HepG2 (cell line): Measurements from ENCODE around the gene AXIN2. TPM values are rescaled to one million over a fixed set of nuclear protein-coding genes. Genes with fewer than 3 reads are reported as not detected.
"Not testable (repeated sequence)": the region's sequence is repeated elsewhere in the genome, so short reads cannot be mapped to it uniquely, and the experiment has no call there.

Source experiments
- ATAC-seq: fragments of 200-7000 bp; cut with Tn5 transposase; 3 replicates; pipeline ENCODE4 v1.9.1; 2020; ENCODE audit warnings: mild to moderate bottlenecking, moderate library complexity
- BruUV-seq: library from RNA; stranded (reverse); fragments of 400-500 nt; replicated peaks from 2 replicates; lab custom pipeline; 2021; lab: Mats Ljungman, UMichigan
- CTCF ChIA-PET: fragments of 300-600 bp; formaldehyde crosslinking; extraction: SDS; loops from one replicate; lab custom pipeline; 2021; ENCODE audit warnings: low total read pairs, inconsistent platforms, low intra/inter-chr PET ratio; lab: Yijun Ruan, JAX
- POLR2A ChIA-PET: fragments of 350-600 bp; sonication (Branson Sonifier 250); formaldehyde crosslinking; loops from one replicate; lab custom pipeline; 2020; ENCODE audit warnings: antibody characterized with exemption, inconsistent platforms; lab: Yijun Ruan, JAX
- DNase-seq: peaks from one replicate; pipeline ENCODE4 v3.0.0-alpha.2; 2015; ENCODE audit warnings: low spot score
- FAIRE-seq: peaks from 3 replicates; lab custom pipeline; 2011; peaks lifted over from hg19 to GRCh38; lab: Jason Lieb, UNC
- H2AFZ ChIP-seq: one replicate; pipeline ENCODE4 v1.6.1; 2011; ENCODE audit warnings: low read length, inconsistent platforms
- H3K27ac ChIP-seq: fragments of 300-600 bp; 3 replicates; pipeline ENCODE4 v1.8.0; 2011; ENCODE audit warnings: mixed run types, mild to moderate bottlenecking, mixed read lengths, low read length, inconsistent platforms; ENCODE audit not compliant: insufficient read depth; ENCODE audit errors: extremely low read length
- H3K27me3 ChIP-seq, 2 experiments: fragments of 200-600 bp in 1 of 2; 2 replicates in 1 of 2; 3 replicates in 1 of 2; pipeline versions ENCODE4 v1.6.0 to v1.8.0; 2011; ENCODE audit warnings: low read length in 2 of 2, mild to moderate bottlenecking in 2 of 2, moderate library complexity in 2 of 2, inconsistent platforms in 1 of 2; ENCODE audit not compliant: insufficient read depth in 2 of 2, control insufficient read depth in 1 of 2
- H3K36me3 ChIP-seq, 2 experiments: fragments of 200-600 bp in 1 of 2; replicated peaks in 1 of 2; 2 replicates in 1 of 2; 3 replicates in 1 of 2; pipeline versions ENCODE4 v1.5.1 to v1.8.0; 2011; ENCODE audit warnings: low read length in 2 of 2, inconsistent platforms in 1 of 2; ENCODE audit not compliant: insufficient read depth in 2 of 2, control insufficient read depth in 1 of 2
- H3K4me1 ChIP-seq: 2 replicates; pipeline ENCODE4 v1.5.1; 2012; ENCODE audit warnings: low read length, inconsistent platforms; ENCODE audit not compliant: insufficient read depth
- H3K4me2 ChIP-seq: 2 replicates; pipeline ENCODE4 v1.6.0; 2011; ENCODE audit warnings: low read depth, low read length, inconsistent platforms
- H3K4me3 ChIP-seq, 3 experiments: fragments of 200-600 bp in 1 of 3; sonication (generic), shearing (Covaris generic) in 1 of 3; replicated peaks in 1 of 3; 2 replicates each; pipeline ENCODE4 v1.5.1; 2011 to 2016; ENCODE audit warnings: low read length in 3 of 3, inconsistent platforms in 2 of 3, low read depth in 2 of 3, mild to moderate bottlenecking in 2 of 3, control low read depth in 1 of 3, mixed read lengths in 1 of 3; ENCODE audit not compliant: insufficient read depth in 1 of 3
- H3K79me2 ChIP-seq: one replicate; pipeline ENCODE4 v1.6.1; 2011; ENCODE audit warnings: low read length, inconsistent platforms; ENCODE audit not compliant: insufficient read depth
- H3K9ac ChIP-seq: 2 replicates; pipeline ENCODE4 v1.6.0; 2011; ENCODE audit warnings: mild to moderate bottlenecking, low read depth, low read length, inconsistent platforms; ENCODE audit not compliant: insufficient read depth
- H3K9me3 ChIP-seq: 2 replicates; pipeline ENCODE4 v1.5.1; 2012; ENCODE audit warnings: mild to moderate bottlenecking, low read length
- H4K20me1 ChIP-seq: 2 replicates; pipeline ENCODE4 v1.6.0; 2011; ENCODE audit warnings: inconsistent platforms, mild to moderate bottlenecking, low read length, moderate library complexity; ENCODE audit not compliant: insufficient read depth
- ARNT2 ChIP-seq: sonication (generic); formaldehyde crosslinking; IDR thresholded peaks from 2 replicates; pipeline ENCODE4 v1.8.0; 2022; ENCODE audit warnings: mild to moderate bottlenecking, low read depth, missing genetic modification reagents, moderate library complexity
- BHLHE40 ChIP-seq: IDR thresholded peaks from 2 replicates; pipeline ENCODE4 v1.6.1; 2011; ENCODE audit warnings: low read length, improper control_type of control experiment
- CBX1 ChIP-seq: IDR thresholded peaks from one replicate; pipeline ENCODE4 v1.6.1; 2016; ENCODE audit warnings: antibody characterized with exemption, low read depth
- CBX5 ChIP-seq: sonication (generic); formaldehyde crosslinking; IDR thresholded peaks from 2 replicates; pipeline ENCODE4 v1.4.0; 2020; ENCODE audit warnings: missing genetic modification reagents, borderline replicate concordance
- FOXK2 ChIP-seq: fragments of 450-650 bp; IDR thresholded peaks from 2 replicates; pipeline ENCODE4 v1.6.1; 2016
- ISL2 ChIP-seq: sonication (generic); formaldehyde crosslinking; IDR thresholded peaks from 2 replicates; pipeline ENCODE4 v1.5.0; 2020; ENCODE audit warnings: missing genetic modification reagents
- LRRFIP1 ChIP-seq: sonication (generic); formaldehyde crosslinking; conservative IDR thresholded peaks from 2 replicates; pipeline ENCODE4 v1.4.0; 2020; ENCODE audit warnings: missing genetic modification reagents
- POLR2AphosphoS2 ChIP-seq: IDR thresholded peaks from 2 replicates; pipeline ENCODE4 v1.6.1; 2011; ENCODE audit warnings: low read depth, low read length, improper control_type of control experiment
- SRSF4 ChIP-seq: fragments of 200-400 bp; formaldehyde crosslinking; IDR thresholded peaks from one replicate; pipeline ENCODE4 v1.6.1; 2018; ENCODE audit warnings: mild to moderate bottlenecking, low read depth, low read length, moderate library complexity; ENCODE audit not compliant: poor library complexity, severe bottlenecking
- TFE3 ChIP-seq: IDR thresholded peaks from 2 replicates; pipeline ENCODE4 v1.6.1; 2016
- TRIM22 ChIP-seq: fragments of 450-650 bp; IDR thresholded peaks from 2 replicates; pipeline ENCODE4 v1.6.1; 2017
- ZMYM4 ChIP-seq: sonication (generic); formaldehyde crosslinking; IDR thresholded peaks from 2 replicates; pipeline ENCODE4 v1.8.1; 2023; ENCODE audit warnings: mild to moderate bottlenecking, missing genetic modification reagents
- ZNF121 ChIP-seq: sonication (generic); formaldehyde crosslinking; IDR thresholded peaks from 2 replicates; pipeline ENCODE4 v1.5.0; 2020; ENCODE audit warnings: mild to moderate bottlenecking, missing genetic modification reagents
- ZNF382 ChIP-seq: sonication (generic); formaldehyde crosslinking; IDR thresholded peaks from 2 replicates; pipeline ENCODE4 v1.5.0; 2020; ENCODE audit warnings: missing genetic modification reagents, mild to moderate bottlenecking, borderline replicate concordance
- ZNF580 ChIP-seq: IDR thresholded peaks from 2 replicates; pipeline ENCODE4 v1.6.1; 2016; ENCODE audit warnings: low read depth, borderline replicate concordance
- WGBS: methylation state at CpG from one replicate; pipeline ENCODE4 v1.1.6; 2017; ENCODE audit warnings: low lambda C conversion rate; 5-methylcytosine and 5-hydroxymethylcytosine counted together
- in situ Hi-C: cut with HindIII; loops from 2 replicates; pipeline ENCODE4 v1.10.0; 2017; ENCODE audit warnings: low pct_unique_long_range_greater_than_20kb; ENCODE audit not compliant: extremely low pct_ligation_motif_present
- intact Hi-C: fragments of 100-400 bp; cut with micrococcal nuclease; formaldehyde crosslinking; loops from one replicate; pipeline ENCODE4 v1.10.0; 2022; ENCODE audit not compliant: unreplicated experiment
- polyA plus RNA-seq, 8 experiments: library from polyadenylated mRNA; depleted of rRNA in 3 of 8; stranded (reverse) in 7 of 8; unstranded in 1 of 8; fragments of >200 nt; fragmentation: Illumina TruSeq in 4 of 8; extraction: Trizol in 4 of 8; gene quantifications; 2 replicates each; pipeline versions ENCODE4 v1.2.1 to v1.2.3, GENCODE V29; 2011 to 2016; ENCODE audit warnings: low read depth in 4 of 8, missing spikeins in 1 of 8, mixed read lengths in 1 of 8; ENCODE audit not compliant: insufficient read depth in 1 of 8
- total RNA-seq, 5 experiments: library from RNA; depleted of rRNA; stranded (reverse); fragments of >200 nt; fragmentation: Illumina TruSeq; extraction: Trizol; gene quantifications; 2 replicates each; pipeline ENCODE4 v1.2.3, GENCODE V29; 2016; ENCODE audit warnings: low read depth in 1 of 5

AXIN2 gene
- total and polyA plus RNA-seq, 2 of the 13 experiments (the other 11 are each of a cell fraction or from before 2014, with no cell fraction given): 58.6 to 63.4 TPM

GRCh38 chr17:65504673-65505072 lies 56.8 kb downstream of the AXIN2 start:
- H3K27ac ChIP-seq, H3K4me3 ChIP-seq, POLR2A ChIA-PET, intact Hi-C loops, H3K4me2 ChIP-seq, H3K27me3 ChIP-seq, H2AFZ ChIP-seq, H3K9me3 ChIP-seq, DNase-seq, CTCF ChIA-PET, FAIRE-seq, ATAC-seq, H3K79me2 ChIP-seq, in situ Hi-C loops, H4K20me1 ChIP-seq, H3K4me1 ChIP-seq, H3K36me3 ChIP-seq, BruUV-seq, H3K9ac ChIP-seq: not testable (repeated sequence)
- TF ChIP-seq ZNF121 (CRISPR knock-in tag): peak; percentile 71
- WGBS: 63% methylated on average over 6 of the region's 6 CpGs

GRCh38 chr17:65504141-65504540 lies 57.3 kb downstream of the AXIN2 start:
- TF ChIP-seq ZNF580 (CRISPR knock-in tag) (no peak), POLR2AphosphoS2 (no peak), TRIM22 (no peak), LRRFIP1 (CRISPR knock-in tag) (no peak), CBX1 (no peak), ZNF382 (CRISPR knock-in tag) (no peak), ISL2 (CRISPR knock-in tag) (no peak), BHLHE40 (no peak), FOXK2 (no peak), CBX5 (CRISPR knock-in tag) (no peak), SRSF4 (no peak), TFE3 (CRISPR knock-in tag) (no peak), ARNT2 (CRISPR knock-in tag) (no peak), ZMYM4 (CRISPR knock-in tag) (no peak)
- H3K9ac ChIP-seq: no peak overlapping the region
- intact Hi-C loops: no loop called here
- no peak for DNase-seq
- H3K27me3 ChIP-seq: no peaks in the 10 kb centered on the region; a peak in 1 of 5 replicates
- BruUV-seq: no TSS peak
- no peaks in the 10 kb centered on the region for H3K79me2 ChIP-seq
- no peak overlapping the region for H3K4me3 ChIP-seq
- H2AFZ ChIP-seq: no peak overlapping the region
- in situ Hi-C loops: no loop called here
- ATAC-seq: no peak; the same call in 1 of the 3 replicates
- H3K4me1 ChIP-seq: no peaks in the 10 kb centered on the region
- no peak overlapping the region for H3K4me2 ChIP-seq
- FAIRE-seq: no peak
- WGBS: 61% methylated on average over 8 of the region's 9 CpGs
- H3K36me3 ChIP-seq: no peaks in the 10 kb centered on the region
- no peaks in the 10 kb centered on the region for H3K9me3 ChIP-seq
- POLR2A ChIA-PET: no interaction called here
- CTCF ChIA-PET: no interaction called here
- no peaks in the 10 kb centered on the region for H4K20me1 ChIP-seq
- H3K27ac ChIP-seq: no peak overlapping the region
